ENCODE measurements around the gene CTIF.
A peak's percentile ranks its signal among the peaks of the same experiment; 100 is the strongest.

The CTIF gene

DNA sequence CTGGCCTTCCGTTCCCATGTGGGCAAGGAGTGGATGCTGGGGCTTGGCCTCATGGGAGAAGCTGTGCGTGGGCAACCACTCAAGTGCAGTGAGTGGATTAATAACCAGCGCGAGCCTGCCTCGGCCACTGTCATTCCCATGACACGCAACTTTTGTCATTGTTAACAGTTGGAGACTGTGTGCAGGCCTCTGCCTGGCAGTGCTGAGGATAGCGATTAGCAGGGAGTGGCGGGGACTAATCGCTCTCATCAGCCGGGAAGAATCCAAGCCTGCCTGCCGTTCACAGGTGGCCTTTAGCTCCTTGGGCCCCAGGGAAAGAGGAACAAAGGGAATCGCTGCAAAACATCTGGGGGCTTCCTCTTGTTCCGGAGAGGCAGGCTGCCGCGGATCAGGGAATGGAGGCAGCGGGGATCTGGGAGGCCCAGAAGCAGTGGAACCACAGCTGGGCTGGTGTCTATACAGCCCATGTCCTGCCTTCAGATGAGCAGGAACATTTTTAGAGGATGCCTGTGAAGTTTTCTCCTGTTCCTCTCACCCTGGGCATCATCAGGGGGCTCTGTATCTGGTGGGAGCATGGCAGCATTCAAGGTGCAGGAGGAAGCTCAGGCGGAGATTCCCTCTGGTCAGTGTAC is 53.8 kb downstream of the CTIF start:
- H3K4me3 ChIP-seq (ENCODE audit: low read depth, low read length) = no peak overlapping the region
- DNase-seq (ENCODE audit: low read depth) = no peak

DNA sequence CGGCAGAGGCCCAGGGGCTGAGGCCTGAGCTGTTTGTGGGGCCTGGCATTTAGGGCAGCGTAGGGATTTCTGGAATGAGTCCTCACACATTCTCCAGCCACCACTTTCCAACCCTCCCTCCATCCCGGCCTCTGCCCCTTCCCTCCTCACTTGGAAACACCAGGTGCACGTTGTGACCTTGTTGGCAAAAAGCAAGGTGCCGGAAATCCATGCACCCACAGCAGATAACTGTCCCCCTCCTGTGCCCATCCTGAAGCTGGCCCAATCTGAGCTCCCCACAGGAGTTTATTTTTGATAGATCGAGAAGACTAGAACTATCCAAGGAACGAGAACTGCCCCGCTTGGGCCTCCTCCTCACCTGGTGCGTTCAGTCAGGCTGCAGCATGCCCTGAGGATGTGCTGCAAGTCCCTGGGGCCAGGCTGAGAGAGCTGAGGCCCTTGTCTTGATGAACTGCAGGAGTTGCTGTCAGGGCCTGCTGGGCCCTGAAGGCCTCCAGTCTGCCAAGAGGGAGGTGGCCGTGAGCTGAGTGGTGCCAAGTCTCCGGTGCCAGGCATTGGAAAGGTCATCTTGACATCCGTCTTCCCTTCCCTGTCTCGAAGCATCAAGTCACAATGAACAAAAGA is 55.8 kb downstream of the CTIF start:
- DNase-seq (ENCODE audit: low read depth) = no peak
- H3K4me3 ChIP-seq (ENCODE audit: low read depth, low read length) = no peak overlapping the region

GRCh38 chr18:48595703-48596218 is 56.9 kb downstream of the CTIF start:
- no peak for DNase-seq (ENCODE audit: low read depth)
- H3K4me3 ChIP-seq (ENCODE audit: low read depth, low read length) = no peak overlapping the region

DNA sequence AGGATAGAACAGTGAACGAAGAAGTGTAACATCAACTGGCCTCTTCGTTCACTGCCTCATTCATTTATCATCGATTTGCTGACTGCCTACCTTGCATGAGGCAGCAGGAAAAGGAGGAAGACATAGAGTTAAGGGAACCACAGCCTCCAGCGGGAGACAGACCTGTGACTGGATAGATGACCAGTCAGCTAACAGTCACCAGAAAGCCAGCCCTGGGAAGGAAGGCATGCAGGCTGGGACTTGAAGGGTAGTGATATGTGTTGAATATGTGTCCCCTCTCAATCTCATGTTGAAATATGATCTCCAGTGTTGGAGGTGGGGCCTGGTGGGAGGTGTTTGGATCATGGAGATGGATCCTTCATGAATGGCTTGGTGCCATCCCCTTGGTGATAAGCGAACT is 58.3 kb downstream of the CTIF start:
- DNase-seq (ENCODE audit: low read depth) = no peak
- H3K4me3 ChIP-seq (ENCODE audit: low read depth, low read length) = no peak overlapping the region

DNA sequence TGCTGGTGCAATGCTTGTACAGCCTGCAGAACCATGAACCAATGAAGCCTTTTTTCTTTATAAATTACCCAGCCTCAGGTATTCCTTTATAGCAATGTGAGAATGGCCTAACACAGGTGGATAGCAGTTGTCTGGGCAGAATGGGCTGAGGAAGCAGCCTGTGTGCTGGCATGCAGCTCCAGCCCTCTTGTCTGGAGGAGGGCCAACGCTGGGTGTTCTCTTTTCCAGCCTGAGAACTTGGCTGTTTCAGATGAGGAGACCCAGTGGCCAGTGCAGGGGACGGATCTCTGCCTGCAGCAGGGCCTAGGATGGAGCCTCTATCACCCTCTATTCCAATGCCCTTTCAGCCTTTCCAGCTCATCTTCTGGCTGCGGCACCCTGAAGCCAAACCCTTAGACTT is 58.8 kb downstream of the CTIF start:
- DNase-seq (ENCODE audit: low read depth) = no peak
- no peak overlapping the region for H3K4me3 ChIP-seq (ENCODE audit: low read depth, low read length)

DNA sequence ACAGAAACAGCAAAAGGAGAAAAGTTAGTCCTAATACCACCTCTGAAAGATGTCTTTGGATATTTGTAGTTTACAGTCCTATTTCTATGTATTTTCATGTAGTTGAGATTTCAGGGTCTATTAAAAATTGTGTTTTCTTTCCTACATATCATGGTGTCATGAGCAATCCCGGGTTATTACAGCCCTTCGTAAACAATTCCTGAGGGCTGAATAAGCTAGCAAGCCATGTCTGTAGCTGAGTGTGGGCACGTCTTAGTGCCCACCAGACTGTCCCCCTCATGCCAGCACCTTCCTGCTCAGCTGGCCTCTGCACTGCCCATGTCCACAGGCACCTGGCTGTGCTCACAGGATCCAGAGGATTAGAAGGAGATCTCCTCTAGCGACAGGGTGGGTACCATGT is 60.6 kb downstream of the CTIF start:
- H3K4me3 ChIP-seq (ENCODE audit: low read depth, low read length) = no peak overlapping the region
- DNase-seq (ENCODE audit: low read depth) = no peak

- DNase-seq (ENCODE audit: low read depth) = no peak
- H3K4me3 ChIP-seq (ENCODE audit: low read depth, low read length) = no peak overlapping the region
Measured at GRCh38 chr18:48600046-48600445, 61.2 kb downstream of the CTIF start.

GRCh38 chr18:48600456-48601090 is 61.7 kb downstream of the CTIF start:
- no peak overlapping the region for H3K4me3 ChIP-seq (ENCODE audit: low read depth, low read length)
- peak; percentile 25 for DNase-seq (ENCODE audit: low read depth)

- H3K4me3 ChIP-seq (ENCODE audit: low read depth, low read length) = no peak overlapping the region
- DNase-seq (ENCODE audit: low read depth) = no peak
Measured at GRCh38 chr18:48601343-48601742, 62.5 kb downstream of the CTIF start.

DNA sequence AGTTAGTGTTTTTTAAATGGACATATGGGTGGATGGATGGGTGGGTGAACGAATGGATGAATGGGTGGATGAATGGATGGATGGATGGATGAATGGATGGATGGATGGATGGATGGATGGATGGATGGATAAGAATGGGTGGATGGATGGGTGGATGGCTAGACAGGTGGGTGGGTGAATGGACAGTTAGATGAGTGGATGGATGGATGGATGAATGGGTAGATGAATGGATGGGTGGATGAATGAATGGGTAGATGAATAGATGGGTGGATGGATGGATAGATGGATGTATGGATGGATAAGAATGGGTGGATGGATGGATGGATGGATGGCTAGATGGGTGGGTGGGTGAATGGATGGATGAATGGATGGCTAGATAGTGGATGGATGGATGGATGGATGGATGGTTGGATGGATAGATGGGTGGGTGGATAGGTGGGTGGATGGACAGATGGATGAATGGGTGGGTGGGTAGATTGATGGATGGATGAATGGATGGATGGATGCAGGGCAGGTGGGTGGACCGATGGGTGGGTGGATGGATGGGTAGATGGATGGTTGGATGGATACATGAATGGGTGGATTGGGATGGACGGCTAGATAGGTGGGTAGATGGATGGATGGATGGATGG is 64.0 kb downstream of the CTIF start:
- no peak for DNase-seq (ENCODE audit: low read depth)
- H3K4me3 ChIP-seq (ENCODE audit: low read depth, low read length) = no peak overlapping the region

DNA sequence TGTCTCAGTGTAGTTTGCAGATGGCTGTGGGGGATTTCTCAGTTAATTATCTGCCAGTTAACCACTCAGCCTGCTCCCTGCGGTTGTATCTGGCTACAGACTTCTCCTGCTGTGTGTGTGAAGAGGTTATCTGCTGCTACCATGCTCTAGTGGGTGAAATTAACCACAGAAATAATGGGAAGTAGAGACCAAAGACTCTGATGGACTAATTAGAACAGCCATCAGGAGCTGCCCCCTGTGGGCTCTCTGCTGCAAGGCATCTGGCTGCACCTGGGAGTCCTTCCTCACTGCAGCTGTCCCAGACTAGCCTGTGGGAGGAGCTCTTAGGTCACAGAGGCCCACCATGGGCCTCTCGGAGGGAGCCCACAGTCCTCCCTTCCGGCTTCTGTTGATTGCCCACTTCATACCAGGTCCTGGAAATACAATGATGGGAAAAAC is 66.6 kb downstream of the CTIF start:
- H3K4me3 ChIP-seq (ENCODE audit: low read depth, low read length) = no peak overlapping the region
- DNase-seq (ENCODE audit: low read depth) = no peak

DNA sequence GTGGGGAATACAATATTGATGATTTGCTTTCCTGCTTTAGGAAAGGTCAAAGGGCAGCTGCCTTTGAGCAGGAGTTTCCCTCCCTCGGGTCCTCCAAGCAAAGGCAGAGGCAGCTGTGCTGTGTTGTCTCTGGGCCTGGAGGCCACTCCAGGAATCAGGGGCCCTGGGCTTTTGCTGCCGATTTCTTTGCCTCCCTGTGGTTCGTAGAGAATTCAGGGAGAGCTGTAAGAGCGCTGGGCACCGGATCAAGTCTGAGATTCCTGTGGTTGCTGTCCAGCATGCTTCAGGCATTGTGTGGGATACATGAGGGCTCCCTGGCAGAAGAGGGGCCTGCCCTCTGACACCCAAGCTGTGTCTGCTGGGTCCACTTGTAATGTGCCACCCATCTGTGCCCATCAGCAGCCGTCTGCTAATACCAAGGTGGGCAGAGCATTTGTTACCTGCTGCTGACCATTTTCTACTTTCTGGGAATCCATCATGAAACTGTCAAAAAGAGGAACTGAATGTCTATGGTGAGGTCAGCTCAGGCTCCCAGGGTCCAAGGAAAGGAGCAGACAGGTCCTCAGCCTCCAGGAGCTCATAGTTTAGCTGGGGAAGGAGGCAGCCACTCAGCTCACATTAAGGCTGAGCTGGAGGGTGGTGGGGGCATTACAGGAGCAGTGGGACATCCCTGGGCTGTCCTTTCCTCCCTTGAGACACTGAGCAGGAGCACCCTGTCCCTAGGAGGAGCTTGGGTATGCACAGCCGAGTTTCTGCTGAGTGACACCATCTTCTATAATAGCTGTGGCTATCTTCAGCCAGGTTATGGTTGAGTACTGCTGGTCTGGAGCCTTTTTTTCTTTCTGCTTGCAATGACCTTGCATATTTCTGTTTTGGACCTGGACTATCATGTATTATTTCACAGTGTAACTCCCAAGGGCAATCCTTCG is 68.5 kb downstream of the CTIF start:
- no peak overlapping the region for H3K4me3 ChIP-seq (ENCODE audit: low read depth, low read length)
- peak; percentile 67 for DNase-seq (ENCODE audit: low read depth)

DNA sequence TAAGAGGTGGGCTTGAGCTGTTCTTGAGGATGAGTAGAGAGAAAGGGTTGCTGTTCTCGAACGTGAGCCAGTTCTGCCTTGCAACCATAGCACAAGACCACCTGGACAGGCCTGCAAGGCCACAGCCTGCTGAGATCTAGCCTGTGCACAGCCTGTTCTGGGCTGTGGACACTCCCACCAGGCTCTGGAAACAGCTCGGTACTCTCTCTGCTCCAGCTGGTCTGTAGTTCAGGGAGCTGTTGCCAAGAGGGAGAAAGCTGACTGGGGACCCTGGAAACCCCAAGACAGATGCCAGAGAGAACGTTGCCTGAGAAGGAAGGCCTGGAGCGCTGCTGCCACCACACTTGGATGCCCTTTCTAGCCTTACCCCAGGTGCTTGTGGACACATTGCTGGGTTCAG is 69.8 kb downstream of the CTIF start:
- no peak overlapping the region for H3K4me3 ChIP-seq (ENCODE audit: low read depth, low read length)
- no peak for DNase-seq (ENCODE audit: low read depth)

- H3K4me3 ChIP-seq (ENCODE audit: low read depth, low read length) = no peak overlapping the region
- no peak for DNase-seq (ENCODE audit: low read depth)
Measured at GRCh38 chr18:48609114-48609513, 70.3 kb downstream of the CTIF start.

DNA sequence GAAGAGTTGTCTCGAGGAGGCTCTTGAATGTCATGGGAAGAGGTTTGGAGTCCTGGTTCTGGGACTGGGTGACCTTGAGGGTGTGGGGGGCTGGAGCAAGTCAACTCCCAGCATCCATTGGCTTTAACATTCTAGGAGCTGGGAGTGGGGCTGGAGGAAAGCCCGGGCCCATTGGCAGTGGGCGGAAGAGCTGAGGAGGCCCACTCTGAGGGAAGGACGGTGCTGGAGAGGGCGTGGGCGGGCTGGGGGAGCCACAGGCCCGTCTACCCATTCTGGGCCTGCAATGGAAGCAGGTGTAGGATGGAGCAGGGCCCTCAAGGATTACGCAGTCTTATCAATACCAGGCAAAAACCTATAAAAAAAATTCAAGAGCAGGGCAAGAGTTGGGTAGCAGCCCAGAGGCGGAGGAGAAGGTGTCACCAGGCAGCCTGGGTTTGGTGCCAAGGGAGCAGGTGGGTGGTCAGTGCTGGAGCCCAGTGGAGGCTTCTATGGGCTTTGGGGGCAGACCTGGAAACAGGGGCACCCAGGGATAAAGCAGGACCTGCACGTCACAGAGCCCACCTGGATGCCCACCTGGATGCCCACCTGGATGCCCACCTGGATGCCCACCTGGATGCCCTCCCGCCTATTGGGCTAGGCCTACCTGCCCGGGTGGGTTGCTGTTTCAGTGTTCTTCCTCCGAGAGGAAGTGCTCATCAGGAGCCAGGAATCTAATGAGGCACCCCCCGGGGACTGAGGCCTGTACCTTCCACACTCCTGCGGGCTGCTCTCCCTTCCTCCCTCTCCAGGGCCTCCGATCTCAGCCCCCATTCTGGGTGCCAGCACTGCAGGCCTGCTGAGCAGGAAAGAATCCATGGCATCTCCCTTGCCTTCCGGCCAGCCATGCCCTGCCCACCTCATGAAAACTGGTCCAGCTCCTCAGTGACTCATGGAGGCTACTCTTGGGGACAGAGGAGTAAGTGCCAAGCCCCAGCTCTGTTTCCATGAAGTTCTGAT is 71.3 kb downstream of the CTIF start:
- DNase-seq (ENCODE audit: low read depth) = no peak
- H3K4me3 ChIP-seq (ENCODE audit: low read depth, low read length) = no peak overlapping the region

DNA sequence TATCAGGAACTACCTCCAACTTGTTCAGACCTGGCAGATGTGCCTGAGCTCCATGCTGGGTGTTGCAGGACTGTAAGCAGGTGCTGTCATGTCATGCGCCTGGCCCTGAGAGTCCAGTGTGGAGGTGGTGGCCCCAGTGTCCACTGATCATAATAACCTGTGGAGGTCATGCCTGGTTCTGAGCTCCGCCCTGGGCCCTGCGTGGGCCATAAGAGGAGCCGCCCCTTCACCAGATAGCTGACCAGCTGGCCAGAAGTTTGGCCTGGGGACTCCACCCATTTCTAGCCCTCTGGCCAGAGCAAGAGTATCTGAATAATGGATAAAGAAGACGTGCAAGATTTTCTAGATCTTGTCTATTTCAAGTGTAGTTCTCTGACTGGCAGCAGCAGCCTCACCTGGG is 72.4 kb downstream of the CTIF start:
- H3K4me3 ChIP-seq (ENCODE audit: low read depth, low read length) = no peak overlapping the region
- DNase-seq (ENCODE audit: low read depth) = no peak

DNA sequence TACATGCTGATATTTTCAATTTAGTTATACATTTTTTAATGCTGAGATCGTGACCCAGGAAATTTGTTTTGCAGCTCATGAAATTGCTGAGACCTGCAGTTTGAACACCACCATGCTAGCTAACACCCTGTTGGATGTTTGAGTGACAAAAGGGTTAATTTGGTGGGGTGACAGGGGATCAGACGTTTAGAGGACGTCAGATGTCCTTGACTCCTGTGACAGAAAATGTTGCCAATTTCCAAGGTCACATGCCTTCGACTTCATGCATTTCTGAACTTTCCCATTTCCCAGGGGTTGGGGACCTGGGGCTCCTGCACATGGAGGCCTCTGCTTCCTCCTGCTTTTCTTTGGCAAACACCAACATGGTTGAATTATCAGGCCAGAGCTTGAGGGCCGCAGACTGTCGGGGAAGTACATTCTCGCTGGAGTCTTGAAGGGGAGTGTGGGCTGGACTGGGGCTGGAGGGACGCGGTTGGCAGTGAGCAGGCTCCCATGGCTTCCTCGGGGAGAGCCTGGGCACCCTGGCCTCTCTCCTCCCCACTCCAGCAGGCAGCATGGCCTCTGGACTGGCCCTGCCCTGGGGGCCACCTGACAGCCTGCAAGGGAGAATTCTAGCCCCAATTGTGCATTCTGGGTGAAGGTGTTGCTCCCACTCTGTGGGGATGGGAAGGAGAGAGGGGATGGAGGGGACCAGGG is 73.1 kb downstream of the CTIF start:
- DNase-seq (ENCODE audit: low read depth) = no peak
- H3K4me3 ChIP-seq (ENCODE audit: low read depth, low read length) = no peak overlapping the region

- no peak overlapping the region for H3K4me3 ChIP-seq (ENCODE audit: low read depth, low read length)
- DNase-seq (ENCODE audit: low read depth) = no peak
Measured at GRCh38 chr18:48612511-48612910, 73.7 kb downstream of the CTIF start.

Data from skeletal muscle cell (primary cell).